Fibroblast of peridontal ligament (primary cell): ENCODE measurements around the gene NAALADL2.
A peak's percentile ranks its signal among the peaks of the same experiment; 100 is the strongest.

Experiments
- DNase-seq: peaks from one replicate; pipeline ENCODE4 v3.0.0-alpha.2; 2010; ENCODE audit errors: extremely low read depth

The NAALADL2 gene

GRCh38 chr3:174859114-174859735, at the start of gene NAALADL2:
TSS of gene NAALADL2 (plus strand) at chr3:174859334.
- DNase-seq = peak; percentile 13

- no peak for DNase-seq
Observed at GRCh38 chr3:174810254-174810653, 48.9 kb upstream of the NAALADL2 start.

- DNase-seq = no peak
Observed at GRCh38 chr3:174812172-174812862, 46.8 kb upstream of the NAALADL2 start.

- DNase-seq = no peak
Observed at GRCh38 chr3:174815750-174816149, 43.4 kb upstream of the NAALADL2 start.

GRCh38 chr3:174820885-174821284, 38.2 kb upstream of the NAALADL2 start:
- no peak for DNase-seq

GRCh38 chr3:174821477-174821876, 37.7 kb upstream of the NAALADL2 start:
- DNase-seq = peak; percentile 8

- DNase-seq = no peak
Observed at GRCh38 chr3:174822320-174822719, 36.8 kb upstream of the NAALADL2 start.

- no peak for DNase-seq
Observed at GRCh38 chr3:174826069-174826468, 33.1 kb upstream of the NAALADL2 start.

GRCh38 chr3:174844746-174845145, 14.4 kb upstream of the NAALADL2 start:
- no peak for DNase-seq

- DNase-seq = no peak
Observed at GRCh38 chr3:174846055-174846454, 13.1 kb upstream of the NAALADL2 start.

- no peak for DNase-seq
Observed at GRCh38 chr3:174854987-174855386, 4.1 kb upstream of the NAALADL2 start.

- DNase-seq = no peak
Observed at GRCh38 chr3:174857301-174857700, 1.8 kb upstream of the NAALADL2 start.

GRCh38 chr3:174858353-174858752, 781 bp upstream of the NAALADL2 start:
- DNase-seq = peak; percentile 15

GRCh38 chr3:174859756-174860155, 622 bp downstream of the NAALADL2 start:
- DNase-seq = no peak

GRCh38 chr3:174862101-174862500, 3.0 kb downstream of the NAALADL2 start:
- DNase-seq = no peak

- DNase-seq = peak; percentile 9
Observed at GRCh38 chr3:174862666-174863065, 3.5 kb downstream of the NAALADL2 start.

GRCh38 chr3:174863488-174863887, 4.4 kb downstream of the NAALADL2 start:
- no peak for DNase-seq

- no peak for DNase-seq
Observed at GRCh38 chr3:174869448-174869847, 10.3 kb downstream of the NAALADL2 start.

- DNase-seq = no peak
Observed at GRCh38 chr3:174873832-174874657, 14.9 kb downstream of the NAALADL2 start.

- no peak for DNase-seq
Observed at GRCh38 chr3:174882789-174883188, 23.7 kb downstream of the NAALADL2 start.

- no peak for DNase-seq
Observed at GRCh38 chr3:174883881-174884675, 24.9 kb downstream of the NAALADL2 start.
